GM19395 (cell line): ENCODE measurements around the gene IMPDH2.

ENCODE experiments used
- ATAC-seq: cut with Tn5 transposase; IDR thresholded peaks from one replicate; pipeline ENCODE4 v1.9.1; 2021; ENCODE audit warnings: mild to moderate bottlenecking, moderate library complexity; ENCODE audit not compliant: unreplicated experiment

The IMPDH2 gene

GRCh38 chr3:49007068-49007770, 22.0 kb downstream of the IMPDH2 start, which contains the start of gene WDR6:
WDR6 (plus strand) TSS chr3:49007391; CDS start chr3:49007432, 41 bp downstream.
- peak; percentile 81 for ATAC-seq

- ATAC-seq: no peak
Observed at GRCh38 chr3:49006408-49007067, 22.7 kb downstream of the IMPDH2 start.

GRCh38 chr3:49005998-49006397, 23.2 kb downstream of the IMPDH2 start:
- no peak for ATAC-seq

- no peak for ATAC-seq
Observed at GRCh38 chr3:49005303-49005680, 23.9 kb downstream of the IMPDH2 start.

- no peak for ATAC-seq
Observed at GRCh38 chr3:49004352-49005302, 24.6 kb downstream of the IMPDH2 start.

GRCh38 chr3:49001155-49001554, 28.0 kb downstream of the IMPDH2 start:
- no peak for ATAC-seq

GRCh38 chr3:48999085-48999858, 29.9 kb downstream of the IMPDH2 start:
- no peak for ATAC-seq

- no peak for ATAC-seq
Observed at GRCh38 chr3:48997714-48998637, 31.2 kb downstream of the IMPDH2 start.

- ATAC-seq: no peak
Observed at GRCh38 chr3:48997102-48997635, 32.0 kb downstream of the IMPDH2 start.

- ATAC-seq: no peak
Observed at GRCh38 chr3:48996640-48997039, 32.6 kb downstream of the IMPDH2 start.

GRCh38 chr3:48993834-48994233, 35.4 kb downstream of the IMPDH2 start:
- ATAC-seq: no peak

- ATAC-seq: no peak
Observed at GRCh38 chr3:48991851-48992545, 37.2 kb downstream of the IMPDH2 start.

GRCh38 chr3:48990636-48991469, 38.3 kb downstream of the IMPDH2 start:
- ATAC-seq: peak; percentile 31

- peak; percentile 50 for ATAC-seq
Observed at GRCh38 chr3:48989796-48990635, 39.2 kb downstream of the IMPDH2 start, which contains the start of gene P4HTM. P4HTM (plus strand) TSS chr3:48990241; CDS start chr3:48990257, 16 bp downstream.

- no peak for ATAC-seq
Observed at GRCh38 chr3:48989126-48989795, 39.9 kb downstream of the IMPDH2 start.

- no peak for ATAC-seq
Observed at GRCh38 chr3:48985831-48986376, 43.3 kb downstream of the IMPDH2 start.
